GM12873 (cell line): Measurements from ENCODE around the gene OLFML3.

Experiments used
- CTCF ChIP-seq: IDR thresholded peaks from 2 replicates; pipeline ENCODE4 v1.5.1; 2012; ENCODE audit warnings: low read depth, mild to moderate bottlenecking, moderate library complexity, low read length, control low read depth; ENCODE audit not compliant: insufficient read depth; ENCODE audit errors: missing control alignments

OLFML3 gene

GRCh38 chr1:113978863-113979702 lies at the start of gene OLFML3:
Gene OLFML3 (plus strand): TSS chr1:113979474. CDS start chr1:113979517, 43 bp downstream.
- peak; percentile 69 for TF ChIP-seq CTCF

- peak; percentile 21 for TF ChIP-seq CTCF
Observed at GRCh38 chr1:113929750-113930498, 49.4 kb upstream of the OLFML3 start.

- no peak for TF ChIP-seq CTCF
Observed at GRCh38 chr1:113930499-113931161, 48.6 kb upstream of the OLFML3 start.

- TF ChIP-seq CTCF = no peak
Observed at GRCh38 chr1:113931451-113931851, 47.8 kb upstream of the OLFML3 start.

GRCh38 chr1:113934006-113934405 lies 45.3 kb upstream of the OLFML3 start:
- no peak for TF ChIP-seq CTCF

GRCh38 chr1:113934511-113935055 lies 44.7 kb upstream of the OLFML3 start:
- TF ChIP-seq CTCF = no peak
